ENCODE data around the gene COL6A6. TPM values are rescaled to one million over a fixed set of nuclear protein-coding genes. Genes with fewer than 3 reads are reported as not detected.

Gene COL6A6
- total and polyA plus RNA-seq, 8 donors = 7.0 TPM; not detected in 7

DNA sequence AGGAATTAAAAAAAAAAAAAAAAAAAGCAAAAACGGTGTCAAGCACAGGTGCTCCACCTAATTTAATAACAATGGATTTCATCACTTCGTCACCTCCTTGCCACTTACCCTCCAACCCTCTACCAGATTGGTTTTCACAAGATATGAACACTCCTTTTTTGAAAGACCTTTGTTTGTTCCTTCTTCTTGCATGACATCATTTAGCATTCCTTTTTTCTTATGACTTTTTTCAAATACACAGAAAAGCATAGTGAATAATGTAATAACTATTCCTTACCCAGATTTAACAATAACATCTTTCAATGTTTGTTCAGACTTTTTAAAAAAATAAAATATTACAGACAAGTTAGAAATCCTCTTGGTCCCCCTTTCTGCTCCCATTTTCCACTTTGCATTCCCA, 16.3 kb downstream of the COL6A6 start:
- no peaks in the 10 kb centered on the region for H3K27me3 ChIP-seq
- no peak overlapping the region for H3K4me3 ChIP-seq
- 61 to 78% (median 69%) methylated on average over 2 of the region's 2 CpGs for WGBS, 5 donors
- intact Hi-C loops (cut with DNase I; ENCODE audit: low total_unique reads) = no loop called here
- DNase-seq = no peak
- H3K27ac ChIP-seq = no peak overlapping the region
- H3K4me1 ChIP-seq = no peaks in the 10 kb centered on the region
- TF ChIP-seq POLR2AphosphoS5 (IDR thresholded peaks at IDR 0.05) = no peak
- TF ChIP-seq EP300 (IDR thresholded peaks at IDR 0.05) = no peak
- no peak for TF ChIP-seq POLR2A (IDR thresholded peaks at IDR 0.05)
- TF ChIP-seq, protein P1, sequence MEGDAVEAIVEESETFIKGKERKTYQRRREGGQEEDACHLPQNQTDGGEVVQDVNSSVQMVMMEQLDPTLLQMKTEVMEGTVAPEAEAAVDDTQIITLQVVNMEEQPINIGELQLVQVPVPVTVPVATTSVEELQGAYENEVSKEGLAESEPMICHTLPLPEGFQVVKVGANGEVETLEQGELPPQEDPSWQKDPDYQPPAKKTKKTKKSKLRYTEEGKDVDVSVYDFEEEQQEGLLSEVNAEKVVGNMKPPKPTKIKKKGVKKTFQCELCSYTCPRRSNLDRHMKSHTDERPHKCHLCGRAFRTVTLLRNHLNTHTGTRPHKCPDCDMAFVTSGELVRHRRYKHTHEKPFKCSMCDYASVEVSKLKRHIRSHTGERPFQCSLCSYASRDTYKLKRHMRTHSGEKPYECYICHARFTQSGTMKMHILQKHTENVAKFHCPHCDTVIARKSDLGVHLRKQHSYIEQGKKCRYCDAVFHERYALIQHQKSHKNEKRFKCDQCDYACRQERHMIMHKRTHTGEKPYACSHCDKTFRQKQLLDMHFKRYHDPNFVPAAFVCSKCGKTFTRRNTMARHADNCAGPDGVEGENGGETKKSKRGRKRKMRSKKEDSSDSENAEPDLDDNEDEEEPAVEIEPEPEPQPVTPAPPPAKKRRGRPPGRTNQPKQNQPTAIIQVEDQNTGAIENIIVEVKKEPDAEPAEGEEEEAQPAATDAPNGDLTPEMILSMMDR (IDR thresholded peaks at IDR 0.05) = no peak
- no peaks in the 10 kb centered on the region for H3K9me3 ChIP-seq
- H3K36me3 ChIP-seq = no peaks in the 10 kb centered on the region

DNA sequence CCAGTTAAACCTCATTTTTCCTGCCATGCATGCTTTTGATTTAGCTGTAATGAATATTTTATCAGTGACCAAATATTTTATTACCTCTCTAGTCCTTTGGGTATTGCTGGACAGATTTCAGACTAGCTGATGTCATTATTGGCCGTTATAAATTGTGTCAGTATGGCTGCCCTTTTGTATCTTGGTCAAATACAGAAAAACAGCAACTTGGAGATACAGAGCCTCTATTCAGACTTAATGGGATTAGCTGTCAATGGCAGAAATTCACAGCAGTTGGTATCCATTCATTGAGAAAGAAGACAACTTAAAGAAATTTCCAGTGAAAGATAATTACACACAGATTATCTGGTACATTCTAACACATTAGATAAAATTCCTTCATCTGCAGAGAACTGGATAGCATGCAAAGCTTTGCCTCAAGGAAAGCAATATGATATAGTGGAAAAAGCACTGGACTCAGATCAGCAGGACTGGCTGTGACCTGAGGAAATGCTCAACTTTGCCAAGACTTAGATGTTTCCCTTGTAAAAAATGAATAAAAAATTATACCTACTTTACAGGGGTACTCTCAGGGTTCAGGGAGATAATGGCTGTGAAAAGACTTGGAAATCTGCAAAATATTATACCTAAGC, 20.8 kb downstream of the COL6A6 start:
- Histone ChIP-seq H3K9me3 (no peaks in the 10 kb centered on the region), H3K27ac (no peak overlapping the region), H3K27me3 (no peaks in the 10 kb centered on the region), H3K4me3 (no peak overlapping the region), H3K4me1 (no peaks in the 10 kb centered on the region), H3K36me3 (no peaks in the 10 kb centered on the region)
- intact Hi-C loops (cut with DNase I; ENCODE audit: low total_unique reads) = no loop called here
- TF ChIP-seq POLR2AphosphoS5 (IDR thresholded peaks at IDR 0.05) (no peak), POLR2A (IDR thresholded peaks at IDR 0.05) (no peak), EP300 (IDR thresholded peaks at IDR 0.05) (no peak)
- TF ChIP-seq, protein P1 (IDR thresholded peaks at IDR 0.05) = no peak
- 20 to 39% (median 26%) methylated on average over 1 of the region's 1 CpG for WGBS, 5 donors
- DNase-seq = peak in 1 of 2 donors; percentile 31

DNA sequence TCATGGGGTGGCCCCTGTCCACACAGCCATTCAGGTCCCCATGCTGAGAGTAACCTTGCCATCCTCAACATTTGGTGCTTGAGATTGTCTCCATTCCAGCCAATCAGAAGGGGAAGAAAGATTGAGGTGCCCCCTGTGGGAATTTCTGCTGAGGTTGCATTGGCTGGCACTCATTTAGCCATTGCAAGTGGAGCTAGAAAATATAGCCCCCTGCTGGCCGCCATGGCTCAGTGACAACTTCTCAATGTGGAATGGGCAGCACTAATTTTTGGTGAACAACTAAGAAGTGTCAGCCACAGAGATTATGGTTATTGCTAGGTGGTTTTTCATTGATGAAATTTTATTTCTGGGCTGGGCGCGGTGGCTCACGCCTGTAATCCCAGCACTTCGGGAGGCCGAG, 22.0 kb downstream of the COL6A6 start:
- Histone ChIP-seq H3K4me1 (no peaks in the 10 kb centered on the region), H3K4me3 (no peak overlapping the region), H3K27ac (no peak overlapping the region), H3K36me3 (no peaks in the 10 kb centered on the region), H3K9me3 (no peaks in the 10 kb centered on the region), H3K27me3 (no peaks in the 10 kb centered on the region)
- no peak for TF ChIP-seq POLR2AphosphoS5 (IDR thresholded peaks at IDR 0.05)
- TF ChIP-seq EP300 (IDR thresholded peaks at IDR 0.05) = no peak
- TF ChIP-seq, protein P1 (IDR thresholded peaks at IDR 0.05) = peak in 4 of 7 experiments; percentile 19 to 48 (median 35)
- DNase-seq = peak; percentile 39 to 68
- 56 to 75% (median 73%) methylated on average over 6 of the region's 6 CpGs for WGBS, 5 donors
- intact Hi-C loops (cut with DNase I; ENCODE audit: low total_unique reads) = no loop called here

DNA sequence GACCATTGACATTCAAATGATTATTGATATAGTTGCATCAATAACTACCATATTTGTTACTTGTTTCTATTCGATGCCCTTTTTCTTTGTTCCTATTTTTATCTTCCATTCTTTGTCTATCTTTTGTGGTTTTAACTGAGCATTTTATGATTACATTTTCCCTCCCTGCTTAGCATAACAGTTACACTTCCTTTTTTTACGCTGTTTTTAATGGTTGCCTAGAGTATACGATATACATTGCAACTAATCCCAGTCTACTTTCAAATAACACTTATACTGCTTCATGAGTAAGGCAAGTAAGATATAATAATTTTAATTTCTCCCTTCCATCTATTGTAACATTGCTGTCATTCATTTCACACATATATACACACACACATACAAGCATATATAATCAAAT, 26.3 kb downstream of the COL6A6 start:
- Histone ChIP-seq H3K27ac (no peak overlapping the region), H3K9me3 (peaks cover 0 to 6% (median 3%) of the 10 kb centered on the region in 4 donors), H3K36me3 (no peaks in the 10 kb centered on the region), H3K4me1 (no peaks in the 10 kb centered on the region), H3K27me3 (no peaks in the 10 kb centered on the region), H3K4me3 (no peak overlapping the region)
- DNase-seq = no peak
- no peak for TF ChIP-seq POLR2A (IDR thresholded peaks at IDR 0.05)
- no peak for TF ChIP-seq EP300 (IDR thresholded peaks at IDR 0.05)
- TF ChIP-seq, protein P1 (IDR thresholded peaks at IDR 0.05) = no peak
- no peak for TF ChIP-seq POLR2AphosphoS5 (IDR thresholded peaks at IDR 0.05)
- 63 to 76% (median 71%) methylated on average over 3 of the region's 3 CpGs for WGBS, 5 donors
- intact Hi-C loops (cut with DNase I; ENCODE audit: low total_unique reads) = no loop called here

All from stomach (tissue), 9 donors.